ENCODE data around the gene VAMP8. TPM values are rescaled to one million over a fixed set of nuclear protein-coding genes. Genes with fewer than 3 reads are reported as not detected.
"Not testable (repeated sequence)": the region's sequence is repeated elsewhere in the genome, so short reads cannot be mapped to it uniquely, and the experiment has no call there.

VAMP8 gene
- total RNA-seq, 2 experiments from 2014 or later: 94.3 to 98.3 TPM

- DNase-seq: no peak
- H3K36me3 Mint-ChIP-seq: peaks cover 20% of the 10 kb centered on the region
- peaks cover 57% of the 10 kb centered on the region for H3K4me1 Mint-ChIP-seq
- no peaks in the 10 kb centered on the region for H3K27me3 Mint-ChIP-seq
- no peaks in the 10 kb centered on the region for H3K9me3 Mint-ChIP-seq
- peak overlapping the region; percentile 78 for H3K4me3 Mint-ChIP-seq
- H3K27ac Mint-ChIP-seq: peak overlapping the region; percentile 82
These were observed 6.4 kb downstream of the VAMP8 start for GRCh38 chr2:85583667-85584353.

GRCh38 chr2:85584354-85584856 is 7.0 kb downstream of the VAMP8 start, which contains the start of gene VAMP5:
Gene VAMP5 (plus strand): TSS chr2:85584431. CDS start chr2:85584491, 60 bp downstream.
- H3K4me1 Mint-ChIP-seq: peaks cover 51% of the 10 kb centered on the region

GRCh38 chr2:85584857-85585780 is 7.7 kb downstream of the VAMP8 start:
- no peaks in the 10 kb centered on the region for H3K27me3 Mint-ChIP-seq
- DNase-seq: peak; percentile 38
- no peaks in the 10 kb centered on the region for H3K9me3 Mint-ChIP-seq
- peak overlapping the region; percentile 91 for H3K27ac Mint-ChIP-seq
- H3K4me3 Mint-ChIP-seq: peak overlapping the region; percentile 82
- peaks cover 18% of the 10 kb centered on the region for H3K36me3 Mint-ChIP-seq
- H3K4me1 Mint-ChIP-seq: peaks cover 46% of the 10 kb centered on the region

More at GRCh38 chr2:85584354-85584856, 7.0 kb downstream of the VAMP8 start, which contains the start of gene VAMP5:
- no peaks in the 10 kb centered on the region for H3K9me3 Mint-ChIP-seq
- H3K27me3 Mint-ChIP-seq: no peaks in the 10 kb centered on the region
- peaks cover 18% of the 10 kb centered on the region for H3K36me3 Mint-ChIP-seq
- peak within 1 kb of the TSS; percentile 91 for H3K27ac Mint-ChIP-seq
- H3K4me3 Mint-ChIP-seq: peak within 1 kb of the TSS; percentile 82
- peak; percentile 54 for DNase-seq

- Mint-ChIP-seq H3K4me3 (peak overlapping the region; percentile 82), H3K27me3 (no peaks in the 10 kb centered on the region), H3K27ac (peak overlapping the region; percentile 91), H3K9me3 (no peaks in the 10 kb centered on the region), H3K4me1 (peaks cover 44% of the 10 kb centered on the region), H3K36me3 (peaks cover 16% of the 10 kb centered on the region)
- no peak for DNase-seq
These were observed 8.4 kb downstream of the VAMP8 start for GRCh38 chr2:85585781-85586105.

GRCh38 chr2:85588236-85588635 is 10.8 kb downstream of the VAMP8 start:
- H3K9me3 Mint-ChIP-seq: no peaks in the 10 kb centered on the region
- no peak overlapping the region for H3K27ac Mint-ChIP-seq
- peaks cover 2% of the 10 kb centered on the region for H3K36me3 Mint-ChIP-seq
- no peak overlapping the region for H3K4me3 Mint-ChIP-seq
- no peaks in the 10 kb centered on the region for H3K27me3 Mint-ChIP-seq
- H3K4me1 Mint-ChIP-seq: peaks cover 33% of the 10 kb centered on the region
- no peak for DNase-seq

GRCh38 chr2:85588645-85589044 is 11.3 kb downstream of the VAMP8 start:
- H3K4me3 Mint-ChIP-seq: no peak overlapping the region
- DNase-seq: no peak
- H3K36me3 Mint-ChIP-seq: no peaks in the 10 kb centered on the region
- no peak overlapping the region for H3K27ac Mint-ChIP-seq
- H3K27me3 Mint-ChIP-seq: no peaks in the 10 kb centered on the region
- H3K9me3 Mint-ChIP-seq: no peaks in the 10 kb centered on the region
- peaks cover 30% of the 10 kb centered on the region for H3K4me1 Mint-ChIP-seq

- Mint-ChIP-seq H3K4me1 (peaks cover 27% of the 10 kb centered on the region), H3K9me3 (no peaks in the 10 kb centered on the region), H3K36me3 (no peaks in the 10 kb centered on the region), H3K27ac (no peak overlapping the region), H3K27me3 (no peaks in the 10 kb centered on the region), H3K4me3 (no peak overlapping the region)
- DNase-seq: no peak
These were observed 11.8 kb downstream of the VAMP8 start for GRCh38 chr2:85589181-85589580.

GRCh38 chr2:85589982-85590791 is 12.8 kb downstream of the VAMP8 start:
- H3K36me3 Mint-ChIP-seq: no peaks in the 10 kb centered on the region
- no peaks in the 10 kb centered on the region for H3K9me3 Mint-ChIP-seq
- H3K27me3 Mint-ChIP-seq: no peaks in the 10 kb centered on the region
- DNase-seq: no peak
- no peak overlapping the region for H3K4me3 Mint-ChIP-seq
- H3K27ac Mint-ChIP-seq: no peak overlapping the region
- peaks cover 32% of the 10 kb centered on the region for H3K4me1 Mint-ChIP-seq

- Mint-ChIP-seq H3K27me3 (no peaks in the 10 kb centered on the region), H3K4me3 (no peak overlapping the region), H3K36me3 (peaks cover 4% of the 10 kb centered on the region), H3K4me1 (peaks cover 24% of the 10 kb centered on the region), H3K9me3 (no peaks in the 10 kb centered on the region), H3K27ac (peak overlapping the region; percentile 38)
- no peak for DNase-seq
These were observed 13.6 kb downstream of the VAMP8 start for GRCh38 chr2:85590950-85591349.

- Mint-ChIP-seq H3K27me3 (no peaks in the 10 kb centered on the region), H3K36me3 (peaks cover 4% of the 10 kb centered on the region), H3K4me3 (no peak overlapping the region), H3K9me3 (no peaks in the 10 kb centered on the region), H3K4me1 (peaks cover 22% of the 10 kb centered on the region), H3K27ac (no peak overlapping the region)
- DNase-seq: no peak
These were observed 14.2 kb downstream of the VAMP8 start for GRCh38 chr2:85591563-85591962.

GRCh38 chr2:85592299-85592698 is 14.9 kb downstream of the VAMP8 start:
- H3K27me3 Mint-ChIP-seq, H3K4me3 Mint-ChIP-seq, H3K27ac Mint-ChIP-seq, H3K9me3 Mint-ChIP-seq, DNase-seq, H3K36me3 Mint-ChIP-seq: not testable (repeated sequence)
- H3K4me1 Mint-ChIP-seq: peaks cover 23% of the 10 kb centered on the region

- Mint-ChIP-seq H3K36me3 (peaks cover 5% of the 10 kb centered on the region), H3K27me3 (no peaks in the 10 kb centered on the region), H3K27ac (no peak overlapping the region), H3K4me3 (no peak overlapping the region), H3K9me3 (no peaks in the 10 kb centered on the region), H3K4me1 (peaks cover 19% of the 10 kb centered on the region)
- DNase-seq: no peak
These were observed 15.6 kb downstream of the VAMP8 start for GRCh38 chr2:85593023-85593422.

- peaks cover 5% of the 10 kb centered on the region for H3K36me3 Mint-ChIP-seq
- H3K4me1 Mint-ChIP-seq: peaks cover 20% of the 10 kb centered on the region
- no peak for DNase-seq
- no peaks in the 10 kb centered on the region for H3K27me3 Mint-ChIP-seq
- H3K4me3 Mint-ChIP-seq: peak overlapping the region; percentile 99
- peak overlapping the region; percentile 96 for H3K27ac Mint-ChIP-seq
- no peaks in the 10 kb centered on the region for H3K9me3 Mint-ChIP-seq
These were observed 17.4 kb downstream of the VAMP8 start for GRCh38 chr2:85594715-85595300.

GRCh38 chr2:85595301-85596025 is 18.1 kb downstream of the VAMP8 start, which contains the start of gene RNF181:
Gene RNF181 (plus strand): TSS chr2:85595745. CDS start chr2:85595764, 19 bp downstream.
- Mint-ChIP-seq H3K4me3 (peak within 1 kb of the TSS; percentile 99), H3K4me1 (peaks cover 16% of the 10 kb centered on the region), H3K36me3 (peaks cover 5% of the 10 kb centered on the region), H3K27me3 (no peaks in the 10 kb centered on the region), H3K9me3 (no peaks in the 10 kb centered on the region), H3K27ac (peak within 1 kb of the TSS; percentile 96)
- DNase-seq: peak; percentile 91

Data from activated naive CD8-positive, alpha-beta T cell treated with anti-CD3 and anti-CD28 coated beads for 36 hours (primary cell).